ENCODE results near the gene CAT. TPM values are rescaled to one million over a fixed set of nuclear protein-coding genes. Genes with fewer than 3 reads are reported as not detected.
A peak's percentile ranks its signal among the peaks of the same experiment; 100 is the strongest.

The CAT gene
- total and polyA plus RNA-seq, 9 of the 15 experiments (the other 6 are each of a cell fraction or from before 2014, with no cell fraction given) = 86.7 to 183 (median 114) TPM

DNA sequence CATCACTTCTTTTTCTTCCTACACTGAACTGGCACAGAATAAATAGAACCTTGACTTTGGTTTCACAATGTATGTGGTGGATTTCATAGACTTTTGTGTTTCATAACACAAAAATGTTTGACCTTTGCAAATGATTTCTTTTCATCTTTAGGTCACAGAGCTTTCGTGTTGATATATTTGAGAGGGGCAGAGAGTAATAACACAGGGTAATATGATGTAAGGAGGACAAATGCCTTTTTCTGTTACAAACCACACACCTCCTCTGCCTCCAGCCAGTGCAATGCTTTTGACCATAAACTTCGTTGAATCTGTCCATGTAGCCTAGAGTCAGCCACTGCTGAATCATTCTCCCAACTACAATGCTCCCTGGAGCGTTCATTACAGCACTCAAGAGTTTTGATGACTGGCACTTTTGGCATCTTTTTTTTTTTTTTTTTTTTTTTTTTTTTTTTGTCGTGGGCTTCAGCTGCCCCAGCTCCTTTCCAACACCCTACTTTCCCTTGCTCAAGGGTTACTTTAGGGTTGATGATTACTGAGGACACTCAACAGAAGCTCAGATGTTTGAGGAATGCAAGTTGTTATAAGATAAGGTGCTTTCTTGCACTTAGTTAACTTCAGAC, 11.4 kb upstream of the CAT start (continued):
- TF ChIP-seq, protein P1, sequence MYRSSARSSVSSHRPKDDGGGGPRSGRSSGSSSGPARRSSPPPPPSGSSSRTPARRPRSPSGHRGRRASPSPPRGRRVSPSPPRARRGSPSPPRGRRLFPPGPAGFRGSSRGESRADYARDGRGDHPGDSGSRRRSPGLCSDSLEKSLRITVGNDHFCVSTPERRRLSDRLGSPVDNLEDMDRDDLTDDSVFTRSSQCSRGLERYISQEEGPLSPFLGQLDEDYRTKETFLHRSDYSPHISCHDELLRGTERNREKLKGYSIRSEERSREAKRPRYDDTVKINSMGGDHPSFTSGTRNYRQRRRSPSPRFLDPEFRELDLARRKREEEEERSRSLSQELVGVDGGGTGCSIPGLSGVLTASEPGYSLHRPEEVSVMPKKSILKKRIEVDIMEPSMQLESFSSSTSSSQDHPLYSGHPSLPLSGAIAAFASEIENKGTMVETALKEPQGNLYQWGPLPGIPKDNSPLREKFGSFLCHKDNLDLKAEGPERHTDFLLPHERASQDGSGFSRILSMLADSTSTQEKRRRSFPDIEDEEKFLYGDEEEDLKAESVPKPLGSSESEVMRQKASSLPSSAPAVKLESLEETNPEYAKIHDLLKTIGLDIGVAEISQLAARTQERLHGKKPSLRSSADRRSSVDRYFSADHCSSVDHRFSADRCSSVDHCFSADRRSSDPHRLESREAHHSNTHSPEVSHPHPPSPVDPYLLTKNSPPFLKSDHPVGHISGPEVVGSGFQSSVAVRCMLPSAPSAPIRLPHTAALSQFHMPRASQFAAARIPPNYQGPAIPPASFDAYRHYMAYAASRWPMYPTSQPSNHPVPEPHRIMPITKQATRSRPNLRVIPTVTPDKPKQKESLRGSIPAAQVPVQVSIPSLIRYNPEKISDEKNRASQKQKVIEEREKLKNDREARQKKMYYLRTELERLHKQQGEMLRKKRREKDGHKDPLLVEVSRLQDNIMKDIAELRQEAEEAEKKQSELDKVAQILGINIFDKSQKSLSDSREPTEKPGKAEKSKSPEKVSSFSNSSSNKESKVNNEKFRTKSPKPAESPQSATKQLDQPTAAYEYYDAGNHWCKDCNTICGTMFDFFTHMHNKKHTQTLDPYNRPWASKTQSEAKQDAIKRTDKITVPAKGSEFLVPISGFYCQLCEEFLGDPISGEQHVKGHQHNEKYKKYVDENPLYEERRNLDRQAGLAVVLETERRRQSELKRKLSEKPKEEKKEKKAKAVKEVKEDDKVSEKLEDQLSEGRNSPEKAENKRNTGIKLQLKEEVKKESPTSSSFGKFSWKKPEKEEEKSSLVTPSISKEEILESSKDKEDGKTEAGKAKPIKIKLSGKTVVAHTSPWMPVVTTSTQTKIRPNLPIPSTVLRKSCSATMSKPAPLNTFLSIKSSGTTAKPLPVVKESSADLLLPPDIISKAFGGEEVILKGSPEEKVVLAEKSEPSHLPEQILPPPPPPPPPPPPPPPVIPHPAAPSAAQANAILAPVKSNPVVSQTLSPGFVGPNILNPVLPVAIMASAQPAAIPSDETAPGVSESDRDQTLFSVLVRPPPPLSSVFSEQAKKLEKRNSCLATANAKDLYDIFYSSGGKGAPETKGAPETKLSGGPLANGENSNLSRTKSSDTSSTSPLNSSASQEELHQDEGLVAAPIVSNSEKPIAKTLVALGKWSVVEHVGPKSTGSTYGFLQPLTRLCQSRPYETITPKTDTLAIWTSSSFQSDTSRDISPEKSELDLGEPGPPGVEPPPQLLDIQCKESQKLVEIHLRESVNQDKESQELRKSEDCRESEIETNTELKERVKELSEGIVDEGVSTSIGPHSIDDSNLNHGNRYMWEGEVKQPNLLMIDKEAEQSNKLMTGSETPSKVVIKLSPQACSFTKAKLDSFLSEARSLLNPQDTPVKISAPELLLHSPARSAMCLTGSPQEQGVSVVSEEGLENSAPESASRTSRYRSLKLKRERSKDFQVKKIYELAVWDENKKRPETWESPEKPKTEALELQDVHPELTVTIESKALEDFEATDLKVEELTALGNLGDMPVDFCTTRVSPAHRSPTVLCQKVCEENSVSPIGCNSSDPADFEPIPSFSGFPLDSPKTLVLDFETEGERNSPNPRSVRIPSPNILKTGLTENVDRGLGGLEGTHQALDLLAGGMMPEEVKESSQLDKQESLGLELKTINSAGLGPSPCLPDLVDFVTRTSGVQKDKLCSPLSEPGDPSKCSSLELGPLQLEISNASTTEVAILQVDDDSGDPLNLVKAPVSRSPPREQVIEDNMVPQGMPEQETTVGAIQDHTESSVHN (IDR thresholded peaks at IDR 0.05; ENCODE audit: borderline replicate concordance in 1 of 2, low read depth in 1 of 2) = no peak
- TF ChIP-seq ZNF507 (tag; conservative IDR thresholded peaks at IDR 0.05) (no peak), ZBTB17 (CRISPR knock-in tag; IDR thresholded peaks at IDR 0.05) (no peak), ZNF717 (CRISPR knock-in tag; IDR thresholded peaks at IDR 0.05) (no peak), MYBL2 (IDR thresholded peaks at IDR 0.05; ENCODE audit: low read depth) (no peak), MYBL2 (CRISPR knock-in tag; IDR thresholded peaks at IDR 0.05; ENCODE audit: borderline replicate concordance) (no peak)
- TF ChIP-seq, protein P2, sequence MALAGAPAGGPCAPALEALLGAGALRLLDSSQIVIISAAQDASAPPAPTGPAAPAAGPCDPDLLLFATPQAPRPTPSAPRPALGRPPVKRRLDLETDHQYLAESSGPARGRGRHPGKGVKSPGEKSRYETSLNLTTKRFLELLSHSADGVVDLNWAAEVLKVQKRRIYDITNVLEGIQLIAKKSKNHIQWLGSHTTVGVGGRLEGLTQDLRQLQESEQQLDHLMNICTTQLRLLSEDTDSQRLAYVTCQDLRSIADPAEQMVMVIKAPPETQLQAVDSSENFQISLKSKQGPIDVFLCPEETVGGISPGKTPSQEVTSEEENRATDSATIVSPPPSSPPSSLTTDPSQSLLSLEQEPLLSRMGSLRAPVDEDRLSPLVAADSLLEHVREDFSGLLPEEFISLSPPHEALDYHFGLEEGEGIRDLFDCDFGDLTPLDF (CRISPR knock-in tag; IDR thresholded peaks at IDR 0.05) = no peak
- TF ChIP-seq, protein P3, sequence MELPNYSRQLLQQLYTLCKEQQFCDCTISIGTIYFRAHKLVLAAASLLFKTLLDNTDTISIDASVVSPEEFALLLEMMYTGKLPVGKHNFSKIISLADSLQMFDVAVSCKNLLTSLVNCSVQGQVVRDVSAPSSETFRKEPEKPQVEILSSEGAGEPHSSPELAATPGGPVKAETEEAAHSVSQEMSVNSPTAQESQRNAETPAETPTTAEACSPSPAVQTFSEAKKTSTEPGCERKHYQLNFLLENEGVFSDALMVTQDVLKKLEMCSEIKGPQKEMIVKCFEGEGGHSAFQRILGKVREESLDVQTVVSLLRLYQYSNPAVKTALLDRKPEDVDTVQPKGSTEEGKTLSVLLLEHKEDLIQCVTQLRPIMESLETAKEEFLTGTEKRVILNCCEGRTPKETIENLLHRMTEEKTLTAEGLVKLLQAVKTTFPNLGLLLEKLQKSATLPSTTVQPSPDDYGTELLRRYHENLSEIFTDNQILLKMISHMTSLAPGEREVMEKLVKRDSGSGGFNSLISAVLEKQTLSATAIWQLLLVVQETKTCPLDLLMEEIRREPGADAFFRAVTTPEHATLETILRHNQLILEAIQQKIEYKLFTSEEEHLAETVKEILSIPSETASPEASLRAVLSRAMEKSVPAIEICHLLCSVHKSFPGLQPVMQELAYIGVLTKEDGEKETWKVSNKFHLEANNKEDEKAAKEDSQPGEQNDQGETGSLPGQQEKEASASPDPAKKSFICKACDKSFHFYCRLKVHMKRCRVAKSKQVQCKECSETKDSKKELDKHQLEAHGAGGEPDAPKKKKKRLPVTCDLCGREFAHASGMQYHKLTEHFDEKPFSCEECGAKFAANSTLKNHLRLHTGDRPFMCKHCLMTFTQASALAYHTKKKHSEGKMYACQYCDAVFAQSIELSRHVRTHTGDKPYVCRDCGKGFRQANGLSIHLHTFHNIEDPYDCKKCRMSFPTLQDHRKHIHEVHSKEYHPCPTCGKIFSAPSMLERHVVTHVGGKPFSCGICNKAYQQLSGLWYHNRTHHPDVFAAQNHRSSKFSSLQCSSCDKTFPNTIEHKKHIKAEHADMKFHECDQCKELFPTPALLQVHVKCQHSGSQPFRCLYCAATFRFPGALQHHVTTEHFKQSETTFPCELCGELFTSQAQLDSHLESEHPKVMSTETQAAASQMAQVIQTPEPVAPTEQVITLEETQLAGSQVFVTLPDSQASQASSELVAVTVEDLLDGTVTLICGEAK (IDR thresholded peaks at IDR 0.05) = 0 out of 2 replicates have a peak, but pooled peaks have one; percentile 17
- TF ChIP-seq, protein P3 (CRISPR knock-in tag; IDR thresholded peaks at IDR 0.05) = no peak
